Fibroblast of upper back skin (primary cell): Measurements from ENCODE around the gene DBNDD2.

Experiments used
- DNase-seq: peaks from one replicate; pipeline ENCODE4 v3.0.0-alpha.2; 2013

The DBNDD2 gene

DNA sequence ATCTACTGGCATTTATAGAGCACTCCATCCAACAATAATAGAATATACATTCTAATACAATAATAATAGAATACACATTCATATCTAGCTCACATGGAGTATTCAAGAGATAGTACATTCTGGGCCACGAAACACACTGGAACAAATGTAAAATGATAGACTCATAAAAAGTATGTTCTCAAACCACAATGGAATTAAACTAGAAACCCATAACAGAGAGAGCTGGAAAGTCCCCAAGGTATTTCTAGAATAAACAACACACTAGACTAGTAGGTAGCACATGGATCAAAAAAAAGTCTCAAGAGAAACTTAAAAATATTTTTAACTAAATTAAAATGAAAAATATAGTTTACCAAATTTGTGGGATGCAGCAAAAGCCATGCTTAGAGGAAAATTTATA lies 20.8 kb upstream of the DBNDD2 start:
- no peak for DNase-seq

DNA sequence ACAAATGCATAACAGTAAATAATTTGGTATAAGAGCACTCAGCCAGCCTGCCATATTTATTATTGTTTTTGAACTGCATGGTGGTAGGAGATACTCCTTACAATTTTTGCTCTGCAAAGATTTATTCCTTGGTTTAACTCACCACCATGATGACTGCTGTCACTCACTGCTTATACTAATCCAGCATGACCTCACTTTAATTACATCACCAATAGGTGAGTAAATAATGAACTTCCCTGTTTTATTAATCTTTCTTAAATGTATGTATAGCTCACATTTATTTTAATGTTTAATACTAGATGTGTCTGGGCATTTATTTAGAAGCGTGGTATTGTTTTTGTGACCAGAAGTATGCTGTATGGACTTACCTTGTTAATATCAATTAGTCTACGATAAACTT lies 17.2 kb upstream of the DBNDD2 start:
- no peak for DNase-seq

DNA sequence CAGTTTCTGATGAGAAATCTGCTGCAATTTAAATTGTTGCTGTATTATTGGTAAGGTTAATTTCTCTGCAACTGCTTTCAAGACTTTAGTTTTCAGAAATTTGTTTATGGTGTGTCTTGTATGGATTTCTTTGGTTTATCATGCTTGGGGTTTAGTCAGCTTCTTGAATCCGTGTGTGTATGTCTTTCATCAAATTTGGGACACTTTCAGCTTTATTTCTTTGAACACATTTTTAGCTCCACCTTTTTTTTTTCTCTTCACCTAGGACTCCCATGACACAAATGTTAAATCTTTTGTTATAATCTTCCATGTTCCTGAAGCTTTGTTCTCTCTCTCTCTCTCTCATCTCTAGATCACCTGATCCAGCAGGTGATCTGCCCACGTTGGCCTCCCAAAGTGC lies 16.5 kb upstream of the DBNDD2 start:
- no peak for DNase-seq

DNA sequence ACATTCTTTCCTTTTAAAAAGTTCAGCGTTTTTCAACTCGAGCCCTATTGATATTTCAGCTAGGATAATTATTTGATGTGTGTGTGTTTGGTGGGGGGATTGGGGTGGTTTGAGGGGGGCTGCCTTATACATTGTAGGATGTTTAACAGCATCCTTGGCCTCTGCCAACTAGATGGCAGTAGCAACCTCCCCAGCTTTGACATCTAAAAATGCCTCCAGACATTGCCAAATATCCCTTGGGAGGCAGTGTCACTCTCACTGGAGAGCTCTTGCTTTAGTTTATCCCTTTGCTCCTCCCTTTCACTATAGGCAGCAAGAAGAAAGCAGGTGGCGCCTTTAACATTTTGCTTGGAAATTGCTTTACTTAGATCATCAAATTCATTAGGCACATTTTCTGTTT lies 15.4 kb upstream of the DBNDD2 start:
- DNase-seq: no peak

DNA sequence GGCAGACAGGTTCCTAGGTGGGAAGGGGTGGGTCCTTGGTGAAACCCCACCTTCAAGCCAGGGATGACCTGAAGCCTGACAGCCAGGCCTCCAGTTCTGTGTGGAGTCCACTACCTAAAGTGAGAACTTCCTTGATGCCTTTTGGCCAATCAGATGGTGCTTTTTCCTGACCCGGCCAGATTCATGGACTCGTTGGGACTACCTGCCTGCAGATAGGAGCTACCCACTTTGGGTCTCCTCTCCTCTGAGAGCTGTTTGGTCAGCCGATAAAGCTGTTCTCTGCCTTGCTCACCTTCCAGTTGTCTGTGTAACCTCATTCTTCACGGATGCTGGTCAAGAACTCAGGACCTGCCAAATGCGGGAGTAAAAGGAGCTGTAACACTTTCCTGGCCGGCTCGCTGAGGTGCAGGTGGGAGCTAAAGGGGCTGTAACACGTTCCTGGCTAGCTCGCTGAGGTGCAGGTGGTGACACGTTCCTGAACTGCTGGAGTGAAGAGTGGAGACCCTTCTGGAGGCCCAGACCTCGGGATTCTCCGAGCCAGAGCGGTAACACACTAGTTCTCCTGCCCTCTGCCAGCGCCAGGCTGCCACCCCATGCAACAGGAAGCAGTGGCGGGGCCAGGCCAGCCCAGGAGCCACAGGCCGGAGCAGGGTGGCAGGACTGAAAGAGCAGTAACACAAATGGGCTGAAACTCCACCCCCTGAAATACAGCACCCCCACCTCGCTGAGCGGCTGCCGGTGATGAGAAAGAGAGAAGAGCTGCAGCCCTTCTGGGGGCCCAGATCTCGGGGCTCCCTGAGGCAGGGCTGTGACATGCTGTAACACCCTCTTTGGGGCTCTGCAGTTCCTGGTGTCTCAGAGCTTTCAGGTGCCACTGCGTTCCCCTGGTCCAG lies 13.6 kb upstream of the DBNDD2 start:
- DNase-seq: no peak

DNA sequence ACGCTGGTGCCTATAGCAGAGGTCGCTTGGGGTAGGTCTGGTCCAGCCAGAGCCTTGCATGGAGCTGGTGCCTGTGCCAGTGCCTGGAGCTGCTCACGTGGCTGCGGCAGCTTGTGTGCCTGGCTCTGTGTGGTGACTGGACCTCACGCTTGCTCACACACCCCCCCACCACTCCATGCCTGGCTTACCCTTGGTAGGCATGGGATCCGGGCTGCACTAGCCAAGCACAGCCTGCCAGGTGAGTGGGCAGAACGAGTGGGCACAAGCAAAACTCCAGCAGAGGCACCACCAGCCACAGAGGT lies 13.0 kb upstream of the DBNDD2 start:
- no peak for DNase-seq

GRCh38 chr20:45399018-45399417 lies 9.1 kb upstream of the DBNDD2 start:
- no peak for DNase-seq

GRCh38 chr20:45400346-45401031 lies 7.6 kb upstream of the DBNDD2 start:
- no peak for DNase-seq

DNA sequence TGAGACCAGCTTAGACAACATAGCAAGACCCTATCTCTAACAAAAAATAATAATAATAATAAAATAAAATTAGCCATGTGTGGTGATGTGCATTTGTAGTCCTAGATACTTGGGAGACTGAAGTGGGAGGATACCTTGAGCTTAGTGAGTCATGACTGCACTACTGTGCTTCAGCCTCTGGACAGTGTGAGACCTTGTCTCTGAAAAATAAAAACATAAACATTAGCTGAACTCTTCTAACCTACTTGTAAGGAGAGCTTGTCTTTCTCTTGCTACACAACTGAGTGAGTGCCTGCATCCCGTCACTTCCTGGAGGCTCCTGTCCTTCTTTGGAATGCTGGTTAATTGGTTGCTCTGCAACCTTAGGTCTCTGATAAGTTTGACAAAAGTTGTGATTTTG lies 5.1 kb upstream of the DBNDD2 start:
- no peak for DNase-seq

DNA sequence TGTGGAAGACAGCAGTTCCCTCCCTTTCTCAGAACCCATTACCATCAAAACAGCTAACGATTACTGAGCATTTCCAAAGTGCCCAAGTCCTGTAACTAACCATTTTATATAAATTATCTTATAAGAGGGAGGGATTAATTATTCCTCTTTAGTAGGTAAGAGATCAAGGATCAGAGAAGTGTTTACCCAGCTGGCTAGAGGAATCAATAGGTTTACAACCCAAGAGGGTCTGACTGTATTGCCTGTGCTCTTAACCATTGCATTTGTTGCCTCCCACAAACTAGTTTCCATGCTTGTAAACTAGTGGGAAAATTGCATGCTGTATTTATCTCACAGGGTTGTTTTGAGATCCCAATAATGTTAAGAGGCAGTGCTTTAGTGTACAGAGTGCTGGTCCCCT lies 3.7 kb upstream of the DBNDD2 start:
- DNase-seq: no peak

- DNase-seq: no peak
These were observed 2.4 kb upstream of the DBNDD2 start for GRCh38 chr20:45405571-45406259.

- DNase-seq: peak; percentile 16
These were observed 1.6 kb upstream of the DBNDD2 start for GRCh38 chr20:45406260-45407066.

GRCh38 chr20:45407067-45407745 lies 883 bp upstream of the DBNDD2 start:
- DNase-seq: no peak

GRCh38 chr20:45408646-45409213 lies 641 bp downstream of the DBNDD2 start:
- no peak for DNase-seq

- no peak for DNase-seq
These were observed 1.6 kb downstream of the DBNDD2 start for GRCh38 chr20:45409521-45410272.

- no peak for DNase-seq
These were observed 2.8 kb downstream of the DBNDD2 start for GRCh38 chr20:45410887-45411286.

- DNase-seq: no peak
These were observed 4.6 kb downstream of the DBNDD2 start for GRCh38 chr20:45412653-45413052.

- no peak for DNase-seq
These were observed 5.4 kb downstream of the DBNDD2 start for GRCh38 chr20:45413479-45413878.

- DNase-seq: peak; percentile 82
These were observed 7.9 kb downstream of the DBNDD2 start, which contains the start of gene PIGT for GRCh38 chr20:45415822-45416637. Gene PIGT, plus strand, starts transcription at chr20:45416141. Its CDS starts 16 bp downstream, at chr20:45416157.

GRCh38 chr20:45416917-45417316 lies 8.8 kb downstream of the DBNDD2 start:
- DNase-seq: no peak
